ENCODE data around the gene TSKS. TPM values are rescaled to one million over a fixed set of nuclear protein-coding genes. Genes with fewer than 3 reads are reported as not detected.

TSKS gene
- total and polyA plus RNA-seq, 2 donors (not counting 3 experiments of a cell fraction or from before 2014, with no cell fraction given), result 0.03 TPM; not detected in 1

- Histone ChIP-seq H3K9me3 (replicated peaks; ENCODE audit: control insufficient read depth, insufficient read depth, low read length) (no peaks in the 10 kb centered on the region), H3K4me2 (ENCODE audit: insufficient read depth, low read length) (no peak overlapping the region), H3K27ac (ENCODE audit: insufficient read depth, low read depth, low read length) (no peak overlapping the region), H3K36me3 (ENCODE audit: control insufficient read depth in 2 of 2, extremely low read depth in 1 of 2, insufficient read depth in 2 of 2, low read length in 2 of 2) (no peaks in the 10 kb centered on the region), H3K4me1 (ENCODE audit: control insufficient read depth, extremely low read depth, insufficient read depth, low read length) (no peaks in the 10 kb centered on the region), H3K9ac (replicated peaks; ENCODE audit: extremely low read depth, insufficient read depth, low read length) (no peak overlapping the region), H2AFZ (ENCODE audit: low read depth, low read length) (no peak overlapping the region), H3K27me3 (ENCODE audit: control insufficient read depth in 2 of 2, insufficient read depth in 2 of 2, low read length in 2 of 2) (no peaks in the 10 kb centered on the region), H3K79me2 (ENCODE audit: control insufficient read depth, insufficient read depth, low read length) (no peaks in the 10 kb centered on the region), H3K9me1 (replicated peaks; ENCODE audit: control insufficient read depth, extremely low read depth, insufficient read depth, low read length) (no peaks in the 10 kb centered on the region), H3K4me3 (replicated peaks in 1 of 3; ENCODE audit: insufficient read depth in 1 of 3, low read depth in 1 of 3, low read length in 3 of 3) (no peak overlapping the region), H4K20me1 (replicated peaks; ENCODE audit: control insufficient read depth, extremely low read depth, insufficient read depth, low read length) (no peaks in the 10 kb centered on the region)
- no TSS peak for BruUV-seq (replicated peaks)
- FAIRE-seq (no peak), DNase-seq (ENCODE audit: low read depth, low spot score) (no peak)
- TF ChIP-seq GATA2 (IDR thresholded peaks at IDR 0.05; ENCODE audit: insufficient read depth, insufficient read length, low read depth, low read length) (no peak), EZH2 (IDR thresholded peaks at IDR 0.05; ENCODE audit: borderline replicate concordance, low read depth, low read length, severe bottlenecking) (no peak), JUN (IDR thresholded peaks at IDR 0.05; ENCODE audit: borderline replicate concordance, insufficient read depth, insufficient read length, low read depth) (no peak), POLR2A (IDR thresholded peaks at IDR 0.05; ENCODE audit: low read depth, low read length) (no peak), MAX (IDR thresholded peaks at IDR 0.05; ENCODE audit: insufficient read depth, insufficient read length) (no peak), MYC (IDR thresholded peaks at IDR 0.05; ENCODE audit: low read depth, low read length) (no peak), POLR2AphosphoS5 (IDR thresholded peaks at IDR 0.05; ENCODE audit: insufficient read depth, low read depth, low read length) (no peak), FOS (IDR thresholded peaks at IDR 0.05; ENCODE audit: borderline replicate concordance, insufficient read depth, low read length) (no peak)
- POLR2A ChIA-PET, result no interaction called here
- intact Hi-C loops (cut with micrococcal nuclease) (no loop called here), dilution Hi-C loops (cut with MboI; ENCODE audit: extremely low pct_ligation_motif_present, low sequenced_read_pairs) (no loop called here)
- CTCF ChIA-PET, result interaction anchor here (1.3 kb wide), 1 partner anchor 22 kb away, joined by 3 read pairs; no protein-coding TSS in a partner anchor
Measured at GRCh38 chr19:49752701-49753100, 10.4 kb downstream of the TSKS start.

- Histone ChIP-seq H3K27ac (ENCODE audit: insufficient read depth, low read depth, low read length) (no peak overlapping the region), H3K9me1 (replicated peaks; ENCODE audit: control insufficient read depth, extremely low read depth, insufficient read depth, low read length) (no peaks in the 10 kb centered on the region), H3K36me3 (ENCODE audit: control insufficient read depth in 2 of 2, extremely low read depth in 1 of 2, insufficient read depth in 2 of 2, low read length in 2 of 2) (no peaks in the 10 kb centered on the region), H3K4me3 (replicated peaks in 1 of 3; ENCODE audit: insufficient read depth in 1 of 3, low read depth in 1 of 3, low read length in 3 of 3) (no peak overlapping the region), H3K79me2 (ENCODE audit: control insufficient read depth, insufficient read depth, low read length) (no peaks in the 10 kb centered on the region), H3K9ac (replicated peaks; ENCODE audit: extremely low read depth, insufficient read depth, low read length) (no peak overlapping the region), H2AFZ (ENCODE audit: low read depth, low read length) (no peak overlapping the region), H3K4me1 (ENCODE audit: control insufficient read depth, extremely low read depth, insufficient read depth, low read length) (no peaks in the 10 kb centered on the region), H3K27me3 (ENCODE audit: control insufficient read depth in 2 of 2, insufficient read depth in 2 of 2, low read length in 2 of 2) (no peaks in the 10 kb centered on the region), H3K9me3 (replicated peaks; ENCODE audit: control insufficient read depth, insufficient read depth, low read length) (no peaks in the 10 kb centered on the region), H4K20me1 (replicated peaks; ENCODE audit: control insufficient read depth, extremely low read depth, insufficient read depth, low read length) (no peaks in the 10 kb centered on the region), H3K4me2 (ENCODE audit: insufficient read depth, low read length) (no peak overlapping the region)
- DNase-seq (ENCODE audit: low read depth, low spot score), result no peak
- POLR2A ChIA-PET, result no interaction called here
- intact Hi-C loops (cut with micrococcal nuclease), result no loop called here
- no peak for TF ChIP-seq EZH2 (IDR thresholded peaks at IDR 0.05; ENCODE audit: borderline replicate concordance, low read depth, low read length, severe bottlenecking)
- no peak for TF ChIP-seq JUN (IDR thresholded peaks at IDR 0.05; ENCODE audit: borderline replicate concordance, insufficient read depth, insufficient read length, low read depth)
- TF ChIP-seq MAX (IDR thresholded peaks at IDR 0.05; ENCODE audit: insufficient read depth, insufficient read length), result no peak
- dilution Hi-C loops (cut with MboI; ENCODE audit: extremely low pct_ligation_motif_present, low sequenced_read_pairs), result no loop called here
- CTCF ChIA-PET, result interaction anchor here (1.3 kb wide), 1 partner anchor 17 kb away, joined by 3 read pairs; the partner anchor contains the start of gene AP2A1
- BruUV-seq (replicated peaks), result no TSS peak
- no peak for FAIRE-seq
Measured at GRCh38 chr19:49749771-49750170, 13.3 kb downstream of the TSKS start.

Data from endothelial cell of umbilical vein (primary cell).